GM23338 (cell line): ENCODE measurements around the gene APLNR. TPM values are rescaled to one million over a fixed set of nuclear protein-coding genes. Genes with fewer than 3 reads are reported as not detected.

ENCODE experiments used
- ATAC-seq: fragments of 200-7000 bp; cut with Tn5 transposase; 3 replicates; pipeline ENCODE4 v1.9.1; 2020
- DNase-seq: peaks from one replicate; pipeline ENCODE4 v3.0.0-alpha.2; 2015; ENCODE audit warnings: low spot score
- H2AFZ ChIP-seq: fragments of 200-600 bp; sonication (generic); 2 replicates; pipeline ENCODE4 v1.8.0; 2016; ENCODE audit warnings: antibody characterized with exemption, mild to moderate bottlenecking, moderate library complexity
- H3F3A ChIP-seq: fragments of 200-600 bp; sonication (generic); replicated peaks from 2 replicates; pipeline ENCODE4 v1.8.0; 2017; ENCODE audit warnings: antibody characterized with exemption, mixed run types, low read depth
- H3K27ac ChIP-seq: fragments of 200-600 bp; sonication (generic); 2 replicates; pipeline ENCODE4 v1.6.1; 2016; ENCODE audit warnings: low read depth
- H3K27me3 ChIP-seq: fragments of 200-600 bp; sonication (generic); 2 replicates; pipeline ENCODE4 v1.8.0; 2016; ENCODE audit warnings: mild to moderate bottlenecking, mixed run types, moderate library complexity; ENCODE audit not compliant: insufficient read depth
- H3K36me3 ChIP-seq: fragments of 200-600 bp; sonication (generic); 2 replicates; pipeline ENCODE4 v1.8.0; 2016; ENCODE audit warnings: mild to moderate bottlenecking; ENCODE audit not compliant: insufficient read depth
- H3K4me1 ChIP-seq: fragments of 200-600 bp; sonication (generic); 2 replicates; pipeline ENCODE4 v1.8.0; 2016; ENCODE audit warnings: mild to moderate bottlenecking, moderate library complexity; ENCODE audit not compliant: insufficient read depth
- H3K4me2 ChIP-seq: fragments of 200-600 bp; sonication (generic); 2 replicates; pipeline ENCODE4 v1.7.1; 2017; ENCODE audit warnings: mixed run types
- H3K4me3 ChIP-seq: fragments of 200-600 bp; sonication (generic); 2 replicates; pipeline ENCODE4 v1.6.1; 2016; ENCODE audit warnings: mixed run types
- H3K79me2 ChIP-seq: fragments of 200-600 bp; sonication (generic); replicated peaks from 2 replicates; pipeline ENCODE4 v1.8.0; 2017; ENCODE audit warnings: mild to moderate bottlenecking; ENCODE audit not compliant: insufficient read depth
- H3K9me2 ChIP-seq: fragments of 200-600 bp; sonication (generic); 2 replicates; pipeline ENCODE4 v1.8.0; 2017; ENCODE audit not compliant: insufficient read depth
- H4K20me1 ChIP-seq: fragments of 200-600 bp; sonication (generic); replicated peaks from 2 replicates; pipeline ENCODE4 v1.8.0; 2017; ENCODE audit warnings: mild to moderate bottlenecking; ENCODE audit not compliant: insufficient read depth
- H3K27ac Mint-ChIP-seq: 2 replicates; pipeline ENCODE4 v1.8.0; 2020; ENCODE audit warnings: inconsistent platforms, mild to moderate bottlenecking, moderate library complexity, mixed read lengths
- H3K27me3 Mint-ChIP-seq: 3 replicates; pipeline ENCODE4 v1.8.0; 2022; ENCODE audit warnings: low read depth, mild to moderate bottlenecking, moderate library complexity, mixed read lengths, inconsistent platforms; ENCODE audit not compliant: insufficient read depth, poor library complexity
- H3K36me3 Mint-ChIP-seq: 3 replicates; pipeline ENCODE4 v1.8.0; 2021; ENCODE audit warnings: low read depth, mild to moderate bottlenecking, inconsistent platforms, moderate library complexity, mixed read lengths
- H3K4me1 Mint-ChIP-seq: 3 replicates; pipeline ENCODE4 v1.8.0; 2020; ENCODE audit warnings: mild to moderate bottlenecking, inconsistent platforms, mixed read lengths
- H3K4me3 Mint-ChIP-seq: 3 replicates; pipeline ENCODE4 v1.8.0; 2021; ENCODE audit warnings: moderate library complexity, mild to moderate bottlenecking, inconsistent platforms, mixed read lengths
- H3K9me3 Mint-ChIP-seq: 3 replicates; pipeline ENCODE4 v1.8.0; 2020; ENCODE audit warnings: moderate library complexity, mild to moderate bottlenecking, inconsistent platforms, mixed read lengths
- CREB1 ChIP-seq: fragments of 250-450 bp; sonication (Bioruptor Pico); IDR thresholded peaks from 2 replicates; pipeline ENCODE4 v1.5.0; 2020; ENCODE audit warnings: low read depth, mild to moderate bottlenecking, moderate library complexity
- EZH2 ChIP-seq: fragments of 200-600 bp; sonication (generic); IDR thresholded peaks from one replicate; pipeline ENCODE4 v1.8.0; 2017; ENCODE audit warnings: antibody characterized with exemption, mild to moderate bottlenecking, low read depth; ENCODE audit not compliant: unreplicated experiment
- POLR2AphosphoS5 ChIP-seq: IDR thresholded peaks from 2 replicates; pipeline ENCODE4 v1.6.1; 2016; ENCODE audit warnings: antibody characterized with exemption, low read depth
- STAT1 ChIP-seq: IDR thresholded peaks from one replicate; pipeline ENCODE4 v1.6.1; 2016; ENCODE audit warnings: antibody characterized with exemption; ENCODE audit not compliant: unreplicated experiment
- ZNF114 ChIP-seq: fragments of 250-450 bp; sonication (Bioruptor Pico); IDR thresholded peaks from 2 replicates; pipeline ENCODE4 v1.5.0; 2020; ENCODE audit warnings: mild to moderate bottlenecking, moderate library complexity
- ZNF331 ChIP-seq: fragments of 250-450 bp; sonication (Bioruptor Pico); IDR thresholded peaks from 2 replicates; pipeline ENCODE4 v1.5.0; 2020; ENCODE audit warnings: low read depth, mild to moderate bottlenecking, moderate library complexity
- polyA plus RNA-seq: library from polyadenylated mRNA; unstranded; fragments of >200 nt; fragmentation: Nextera tagmentation; extraction: Ambion mirVana; gene quantifications from 2 replicates; pipeline ENCODE4 v1.2.1, GENCODE V29; 2016
- total RNA-seq: library from RNA; depleted of rRNA; stranded (reverse); fragments of >200 nt; shearing (Covaris generic); gene quantifications from 2 replicates; pipeline ENCODE4 v1.2.3, GENCODE V29; 2014
- TF ChIP-seq, protein P1 (sequence below): fragments of 250-450 bp; sonication (Bioruptor Pico); IDR thresholded peaks from 2 replicates; pipeline ENCODE4 v1.5.0; 2020; ENCODE audit warnings: mild to moderate bottlenecking, moderate library complexity
- TF ChIP-seq, protein P2 (sequence below), 2 experiments: fragments of 200-600 bp in 1 of 2; sonication (generic) in 1 of 2; conservative IDR thresholded peaks; 2 replicates each; pipeline versions ENCODE4 v1.5.1 to v1.6.1; 2016 to 2017; ENCODE audit warnings: antibody characterized with exemption in 2 of 2, low read depth in 2 of 2, mild to moderate bottlenecking in 2 of 2, moderate library complexity in 1 of 2
- TF ChIP-seq, protein P3 (sequence below): IDR thresholded peaks from one replicate; pipeline ENCODE4 v1.6.1; 2018; ENCODE audit warnings: antibody characterized with exemption; ENCODE audit not compliant: unreplicated experiment

The APLNR gene
- total and polyA plus RNA-seq, 2 experiments from 2014 or later = 0.10 TPM; not detected in 1

DNA sequence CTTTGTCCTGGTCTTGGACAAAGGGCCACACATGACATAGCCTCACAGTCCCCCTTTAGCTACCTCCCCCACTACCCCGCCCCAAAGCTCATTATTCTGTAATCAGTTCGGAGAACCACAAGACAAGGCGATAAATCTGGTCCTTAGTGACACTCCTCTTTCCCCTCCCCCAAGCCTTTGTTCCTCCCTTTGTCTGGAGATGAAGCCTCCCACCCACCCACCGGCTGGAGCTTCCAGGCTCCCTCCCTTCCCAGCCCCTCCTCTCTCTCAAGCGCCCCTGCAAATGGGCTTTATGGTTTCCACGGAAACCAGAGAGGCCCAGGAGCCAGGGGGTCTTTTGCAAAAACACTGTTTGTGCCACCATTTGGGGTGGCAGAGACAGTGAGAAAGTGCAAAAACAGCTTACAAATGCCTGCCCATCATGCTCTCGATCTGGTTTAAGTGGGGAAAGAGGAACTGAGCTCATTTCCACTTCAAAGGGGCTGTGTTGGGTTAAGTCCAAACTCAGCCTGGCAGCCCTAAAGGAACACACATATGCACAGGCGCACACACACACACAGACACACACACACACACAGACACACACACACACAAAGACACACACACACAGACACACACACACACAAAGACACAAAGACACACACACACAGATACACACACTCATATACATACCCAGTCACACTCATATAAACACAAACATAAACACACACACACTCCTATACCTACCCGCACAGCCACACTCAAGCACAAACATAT is 23.5 kb downstream of the APLNR start (continued):
- TF ChIP-seq, protein P1, sequence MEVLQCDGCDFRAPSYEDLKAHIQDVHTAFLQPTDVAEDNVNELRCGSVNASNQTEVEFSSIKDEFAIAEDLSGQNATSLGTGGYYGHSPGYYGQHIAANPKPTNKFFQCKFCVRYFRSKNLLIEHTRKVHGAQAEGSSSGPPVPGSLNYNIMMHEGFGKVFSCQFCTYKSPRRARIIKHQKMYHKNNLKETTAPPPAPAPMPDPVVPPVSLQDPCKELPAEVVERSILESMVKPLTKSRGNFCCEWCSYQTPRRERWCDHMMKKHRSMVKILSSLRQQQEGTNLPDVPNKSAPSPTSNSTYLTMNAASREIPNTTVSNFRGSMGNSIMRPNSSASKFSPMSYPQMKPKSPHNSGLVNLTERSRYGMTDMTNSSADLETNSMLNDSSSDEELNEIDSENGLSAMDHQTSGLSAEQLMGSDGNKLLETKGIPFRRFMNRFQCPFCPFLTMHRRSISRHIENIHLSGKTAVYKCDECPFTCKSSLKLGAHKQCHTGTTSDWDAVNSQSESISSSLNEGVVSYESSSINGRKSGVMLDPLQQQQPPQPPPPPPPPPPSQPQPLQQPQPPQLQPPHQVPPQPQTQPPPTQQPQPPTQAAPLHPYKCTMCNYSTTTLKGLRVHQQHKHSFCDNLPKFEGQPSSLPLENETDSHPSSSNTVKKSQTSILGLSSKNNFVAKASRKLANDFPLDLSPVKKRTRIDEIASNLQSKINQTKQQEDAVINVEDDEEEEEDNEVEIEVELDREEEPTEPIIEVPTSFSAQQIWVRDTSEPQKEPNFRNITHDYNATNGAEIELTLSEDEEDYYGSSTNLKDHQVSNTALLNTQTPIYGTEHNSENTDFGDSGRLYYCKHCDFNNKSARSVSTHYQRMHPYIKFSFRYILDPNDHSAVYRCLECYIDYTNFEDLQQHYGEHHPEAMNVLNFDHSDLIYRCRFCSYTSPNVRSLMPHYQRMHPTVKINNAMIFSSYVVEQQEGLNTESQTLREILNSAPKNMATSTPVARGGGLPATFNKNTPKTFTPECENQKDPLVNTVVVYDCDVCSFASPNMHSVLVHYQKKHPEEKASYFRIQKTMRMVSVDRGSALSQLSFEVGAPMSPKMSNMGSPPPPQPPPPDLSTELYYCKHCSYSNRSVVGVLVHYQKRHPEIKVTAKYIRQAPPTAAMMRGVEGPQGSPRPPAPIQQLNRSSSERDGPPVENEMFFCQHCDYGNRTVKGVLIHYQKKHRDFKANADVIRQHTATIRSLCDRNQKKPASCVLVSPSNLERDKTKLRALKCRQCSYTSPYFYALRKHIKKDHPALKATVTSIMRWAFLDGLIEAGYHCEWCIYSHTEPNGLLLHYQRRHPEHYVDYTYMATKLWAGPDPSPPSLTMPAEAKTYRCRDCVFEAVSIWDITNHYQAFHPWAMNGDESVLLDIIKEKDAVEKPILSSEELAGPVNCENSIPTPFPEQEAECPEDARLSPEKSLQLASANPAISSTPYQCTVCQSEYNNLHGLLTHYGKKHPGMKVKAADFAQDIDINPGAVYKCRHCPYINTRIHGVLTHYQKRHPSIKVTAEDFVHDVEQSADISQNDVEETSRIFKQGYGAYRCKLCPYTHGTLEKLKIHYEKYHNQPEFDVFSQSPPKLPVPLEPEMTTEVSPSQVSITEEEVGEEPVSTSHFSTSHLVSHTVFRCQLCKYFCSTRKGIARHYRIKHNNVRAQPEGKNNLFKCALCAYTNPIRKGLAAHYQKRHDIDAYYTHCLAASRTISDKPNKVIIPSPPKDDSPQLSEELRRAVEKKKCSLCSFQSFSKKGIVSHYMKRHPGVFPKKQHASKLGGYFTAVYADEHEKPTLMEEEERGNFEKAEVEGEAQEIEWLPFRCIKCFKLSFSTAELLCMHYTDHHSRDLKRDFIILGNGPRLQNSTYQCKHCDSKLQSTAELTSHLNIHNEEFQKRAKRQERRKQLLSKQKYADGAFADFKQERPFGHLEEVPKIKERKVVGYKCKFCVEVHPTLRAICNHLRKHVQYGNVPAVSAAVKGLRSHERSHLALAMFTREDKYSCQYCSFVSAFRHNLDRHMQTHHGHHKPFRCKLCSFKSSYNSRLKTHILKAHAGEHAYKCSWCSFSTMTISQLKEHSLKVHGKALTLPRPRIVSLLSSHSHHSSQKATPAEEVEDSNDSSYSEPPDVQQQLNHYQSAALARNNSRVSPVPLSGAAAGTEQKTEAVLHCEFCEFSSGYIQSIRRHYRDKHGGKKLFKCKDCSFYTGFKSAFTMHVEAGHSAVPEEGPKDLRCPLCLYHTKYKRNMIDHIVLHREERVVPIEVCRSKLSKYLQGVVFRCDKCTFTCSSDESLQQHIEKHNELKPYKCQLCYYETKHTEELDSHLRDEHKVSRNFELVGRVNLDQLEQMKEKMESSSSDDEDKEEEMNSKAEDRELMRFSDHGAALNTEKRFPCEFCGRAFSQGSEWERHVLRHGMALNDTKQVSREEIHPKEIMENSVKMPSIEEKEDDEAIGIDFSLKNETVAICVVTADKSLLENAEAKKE (CRISPR knock-in tag) = no peak
- TF ChIP-seq STAT1 = no peak
- no peak for TF ChIP-seq CREB1 (CRISPR knock-in tag)
- TF ChIP-seq ZNF331 (CRISPR knock-in tag) = no peak
- no peak for TF ChIP-seq EZH2

DNA sequence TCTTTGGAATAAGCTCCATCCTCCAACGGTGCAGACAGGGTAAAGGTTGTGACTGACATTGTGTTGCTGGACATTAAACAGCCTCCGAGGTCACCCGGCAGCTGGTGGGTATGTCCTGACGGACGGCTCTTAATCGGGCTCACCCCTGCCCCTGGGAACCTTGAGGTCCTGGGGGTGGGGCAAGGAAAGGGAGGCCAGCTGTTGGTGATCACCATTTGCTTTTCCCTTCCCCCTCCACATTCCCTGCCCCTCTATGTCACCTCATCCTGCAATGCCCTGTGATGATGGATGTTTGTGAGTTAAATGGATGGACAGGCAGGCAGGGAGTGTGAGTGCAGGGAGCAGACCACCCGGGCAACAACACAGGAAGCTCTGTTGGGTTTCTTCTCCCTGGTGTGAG is 26.3 kb downstream of the APLNR start:
- Histone ChIP-seq H3K27ac (no peak overlapping the region), H3F3A (no peaks in the 10 kb centered on the region), H3K4me1 (peaks cover 28% of the 10 kb centered on the region), H3K36me3 (no peaks in the 10 kb centered on the region), H3K27me3 (no peaks in the 10 kb centered on the region), H3K9me2 (peaks cover 23% of the 10 kb centered on the region; the same call in 1 of the 2 replicates), H3K4me2 (no peak overlapping the region), H3K79me2 (no peaks in the 10 kb centered on the region), H2AFZ (no peak overlapping the region), H3K4me3 (no peak overlapping the region), H4K20me1 (no peaks in the 10 kb centered on the region)
- TF ChIP-seq, protein P2, sequence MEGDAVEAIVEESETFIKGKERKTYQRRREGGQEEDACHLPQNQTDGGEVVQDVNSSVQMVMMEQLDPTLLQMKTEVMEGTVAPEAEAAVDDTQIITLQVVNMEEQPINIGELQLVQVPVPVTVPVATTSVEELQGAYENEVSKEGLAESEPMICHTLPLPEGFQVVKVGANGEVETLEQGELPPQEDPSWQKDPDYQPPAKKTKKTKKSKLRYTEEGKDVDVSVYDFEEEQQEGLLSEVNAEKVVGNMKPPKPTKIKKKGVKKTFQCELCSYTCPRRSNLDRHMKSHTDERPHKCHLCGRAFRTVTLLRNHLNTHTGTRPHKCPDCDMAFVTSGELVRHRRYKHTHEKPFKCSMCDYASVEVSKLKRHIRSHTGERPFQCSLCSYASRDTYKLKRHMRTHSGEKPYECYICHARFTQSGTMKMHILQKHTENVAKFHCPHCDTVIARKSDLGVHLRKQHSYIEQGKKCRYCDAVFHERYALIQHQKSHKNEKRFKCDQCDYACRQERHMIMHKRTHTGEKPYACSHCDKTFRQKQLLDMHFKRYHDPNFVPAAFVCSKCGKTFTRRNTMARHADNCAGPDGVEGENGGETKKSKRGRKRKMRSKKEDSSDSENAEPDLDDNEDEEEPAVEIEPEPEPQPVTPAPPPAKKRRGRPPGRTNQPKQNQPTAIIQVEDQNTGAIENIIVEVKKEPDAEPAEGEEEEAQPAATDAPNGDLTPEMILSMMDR (conservative IDR thresholded peaks at IDR 0.05; ENCODE audit: low read depth in 2 of 2) = no peak
- TF ChIP-seq, protein P3, sequence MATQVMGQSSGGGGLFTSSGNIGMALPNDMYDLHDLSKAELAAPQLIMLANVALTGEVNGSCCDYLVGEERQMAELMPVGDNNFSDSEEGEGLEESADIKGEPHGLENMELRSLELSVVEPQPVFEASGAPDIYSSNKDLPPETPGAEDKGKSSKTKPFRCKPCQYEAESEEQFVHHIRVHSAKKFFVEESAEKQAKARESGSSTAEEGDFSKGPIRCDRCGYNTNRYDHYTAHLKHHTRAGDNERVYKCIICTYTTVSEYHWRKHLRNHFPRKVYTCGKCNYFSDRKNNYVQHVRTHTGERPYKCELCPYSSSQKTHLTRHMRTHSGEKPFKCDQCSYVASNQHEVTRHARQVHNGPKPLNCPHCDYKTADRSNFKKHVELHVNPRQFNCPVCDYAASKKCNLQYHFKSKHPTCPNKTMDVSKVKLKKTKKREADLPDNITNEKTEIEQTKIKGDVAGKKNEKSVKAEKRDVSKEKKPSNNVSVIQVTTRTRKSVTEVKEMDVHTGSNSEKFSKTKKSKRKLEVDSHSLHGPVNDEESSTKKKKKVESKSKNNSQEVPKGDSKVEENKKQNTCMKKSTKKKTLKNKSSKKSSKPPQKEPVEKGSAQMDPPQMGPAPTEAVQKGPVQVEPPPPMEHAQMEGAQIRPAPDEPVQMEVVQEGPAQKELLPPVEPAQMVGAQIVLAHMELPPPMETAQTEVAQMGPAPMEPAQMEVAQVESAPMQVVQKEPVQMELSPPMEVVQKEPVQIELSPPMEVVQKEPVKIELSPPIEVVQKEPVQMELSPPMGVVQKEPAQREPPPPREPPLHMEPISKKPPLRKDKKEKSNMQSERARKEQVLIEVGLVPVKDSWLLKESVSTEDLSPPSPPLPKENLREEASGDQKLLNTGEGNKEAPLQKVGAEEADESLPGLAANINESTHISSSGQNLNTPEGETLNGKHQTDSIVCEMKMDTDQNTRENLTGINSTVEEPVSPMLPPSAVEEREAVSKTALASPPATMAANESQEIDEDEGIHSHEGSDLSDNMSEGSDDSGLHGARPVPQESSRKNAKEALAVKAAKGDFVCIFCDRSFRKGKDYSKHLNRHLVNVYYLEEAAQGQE = no peak
- TF ChIP-seq ZNF114 (CRISPR knock-in tag) = no peak
- no peak for TF ChIP-seq POLR2AphosphoS5
- TF ChIP-seq CREB1 (CRISPR knock-in tag) = no peak
- peaks cover 13% of the 10 kb centered on the region for H3K27me3 Mint-ChIP-seq
- DNase-seq (peak; percentile 9), ATAC-seq (no peak)
- H3K9me3 Mint-ChIP-seq = no peaks in the 10 kb centered on the region; the same call in 2 of the 3 replicates
- peaks cover 15% of the 10 kb centered on the region for H3K4me1 Mint-ChIP-seq
- peaks cover 3% of the 10 kb centered on the region; the same call in 1 of the 3 replicates for H3K36me3 Mint-ChIP-seq
- H3K4me3 Mint-ChIP-seq = no peak overlapping the region
- H3K27ac Mint-ChIP-seq = no peak overlapping the region
